Effector CD4-positive, alpha-beta T cell (primary cell): Measurements from ENCODE around the gene HCCS.

Experiments
- DNase-seq: peaks from one replicate; pipeline ENCODE4 v3.0.0-alpha.2; 2020

HCCS gene

GRCh38 chrX:11124112-11124511 lies 13.0 kb downstream of the HCCS start:
- no peak for DNase-seq

- DNase-seq, result no peak
Measured at GRCh38 chrX:11125060-11125459, 13.9 kb downstream of the HCCS start.

GRCh38 chrX:11129534-11130105 lies 18.5 kb downstream of the HCCS start:
- no peak for DNase-seq

GRCh38 chrX:11130136-11130535 lies 19.0 kb downstream of the HCCS start:
- no peak for DNase-seq

GRCh38 chrX:11131146-11131545 lies 20.0 kb downstream of the HCCS start:
- no peak for DNase-seq

- DNase-seq, result no peak
Measured at GRCh38 chrX:11135564-11136185, 24.5 kb downstream of the HCCS start.

- no peak for DNase-seq
Measured at GRCh38 chrX:11137543-11138139, 26.5 kb downstream of the HCCS start.

GRCh38 chrX:11138498-11139390 lies 27.6 kb downstream of the HCCS start:
- DNase-seq, result no peak

- peak; percentile 45 for DNase-seq
Measured at GRCh38 chrX:11143931-11144678, 33.0 kb downstream of the HCCS start.

GRCh38 chrX:11146411-11146810 lies 35.3 kb downstream of the HCCS start:
- DNase-seq, result no peak

- DNase-seq, result no peak
Measured at GRCh38 chrX:11148401-11148800, 37.3 kb downstream of the HCCS start.

- DNase-seq, result no peak
Measured at GRCh38 chrX:11151799-11152559, 40.8 kb downstream of the HCCS start.

- DNase-seq, result no peak
Measured at GRCh38 chrX:11159149-11159548, 48.0 kb downstream of the HCCS start.

- no peak for DNase-seq
Measured at GRCh38 chrX:11164433-11164832, 53.3 kb downstream of the HCCS start.

GRCh38 chrX:11171956-11172355 lies 60.8 kb downstream of the HCCS start:
- DNase-seq, result no peak

- no peak for DNase-seq
Measured at GRCh38 chrX:11172415-11172814, 61.3 kb downstream of the HCCS start.
